DLD1 (cell line): ENCODE results near the gene IRF5.
"Not testable (repeated sequence)": the region's sequence is repeated elsewhere in the genome, so short reads cannot be mapped to it uniquely, and the experiment has no call there.

Source experiments
- in situ Hi-C: cut with HindIII; loops from 2 replicates; pipeline ENCODE4 v1.10.0; 2017; ENCODE audit warnings: low sequenced_read_pairs

IRF5 gene

DNA sequence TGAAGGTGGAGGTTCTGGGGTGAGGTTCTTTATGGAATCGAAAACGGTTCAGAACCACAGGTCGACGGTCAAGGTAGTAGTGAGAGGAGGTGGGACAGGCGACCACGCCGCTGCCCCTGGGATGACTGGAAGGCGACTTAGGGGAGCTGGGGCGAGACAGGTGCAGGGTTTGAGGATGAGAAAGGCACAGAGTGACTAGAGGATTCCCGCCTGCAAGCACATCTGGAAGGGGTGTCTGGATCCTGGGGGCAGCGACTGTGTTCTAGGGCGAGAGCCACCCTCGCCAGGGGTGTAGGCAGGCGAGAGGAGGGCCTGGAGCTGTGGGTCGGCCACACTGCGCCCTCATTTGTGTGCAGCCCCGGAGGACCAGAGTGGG, 468 bp upstream of the IRF5 start:
- in situ Hi-C loops, result no loop called here

- in situ Hi-C loops, result no loop called here
Observed at GRCh38 chr7:128938544-128939074, 882 bp downstream of the IRF5 start.

DNA sequence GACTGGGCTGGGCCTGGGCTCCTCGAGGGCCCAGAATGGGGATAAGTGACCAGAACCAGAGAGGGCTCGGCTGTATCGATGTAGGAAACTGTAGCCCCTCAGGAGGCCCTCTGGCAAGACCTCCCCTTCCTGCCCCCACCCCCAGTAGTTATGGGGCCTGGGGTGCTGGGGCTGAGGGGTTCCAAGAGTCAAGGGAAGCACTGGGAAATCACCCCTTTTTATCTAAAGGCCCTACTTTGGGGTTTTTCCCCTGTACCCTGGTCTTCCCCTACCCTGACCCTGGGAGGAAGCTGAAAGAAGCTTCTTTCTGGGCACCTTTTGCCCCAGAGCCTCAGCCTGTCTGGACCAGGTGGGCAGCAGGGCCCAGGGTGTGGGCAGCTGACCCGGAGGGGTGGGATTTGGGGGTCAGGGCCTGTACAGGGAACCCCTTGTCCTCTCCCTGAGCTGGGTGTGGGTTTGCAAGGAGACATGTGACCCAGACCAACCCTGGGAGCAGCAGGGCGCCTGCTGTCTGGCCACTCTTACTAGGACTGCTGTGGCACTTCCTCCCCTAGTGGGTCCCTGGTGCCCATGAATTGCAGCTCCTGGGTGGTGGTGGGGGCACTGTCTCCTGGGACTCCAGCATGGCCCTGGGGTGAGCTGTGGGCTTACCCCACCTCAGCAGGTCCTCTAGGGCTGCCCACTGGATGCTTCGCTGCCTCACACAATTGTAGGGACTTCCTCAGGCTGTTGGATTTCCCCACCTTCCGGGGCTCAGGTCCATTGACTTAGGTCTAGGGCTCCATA, 1.5 kb downstream of the IRF5 start:
- in situ Hi-C loops, result no loop called here

DNA sequence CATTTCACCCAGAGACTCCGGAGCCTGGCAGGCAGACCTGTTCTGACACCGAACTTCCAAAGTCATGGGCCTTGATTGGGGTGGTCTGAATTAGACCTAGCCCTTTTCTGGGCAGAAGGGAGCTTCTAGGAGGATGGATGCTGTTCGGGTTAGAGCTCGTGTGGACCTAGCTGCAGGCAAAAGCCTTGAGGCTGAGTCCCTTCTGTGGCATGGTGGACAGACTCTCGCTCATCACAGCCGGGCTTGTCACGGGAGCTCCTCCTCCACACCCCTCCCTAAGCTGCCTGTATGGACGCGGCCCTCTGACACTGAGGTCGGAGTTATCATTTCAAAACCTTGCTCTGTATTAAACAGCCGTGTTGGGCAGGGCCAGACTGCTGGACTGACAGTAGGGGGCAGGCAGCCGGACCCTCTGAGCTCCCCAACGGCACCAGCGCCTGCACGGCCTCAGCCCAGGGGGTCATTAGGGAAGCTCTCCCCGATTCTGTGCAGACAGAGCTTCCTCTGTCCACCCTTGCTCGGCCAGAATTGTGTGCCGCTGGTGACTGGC, 2.2 kb downstream of the IRF5 start:
- in situ Hi-C loops, result no loop called here

- in situ Hi-C loops, result no loop called here
Observed at GRCh38 chr7:128940494-128941322, 3.0 kb downstream of the IRF5 start.

DNA sequence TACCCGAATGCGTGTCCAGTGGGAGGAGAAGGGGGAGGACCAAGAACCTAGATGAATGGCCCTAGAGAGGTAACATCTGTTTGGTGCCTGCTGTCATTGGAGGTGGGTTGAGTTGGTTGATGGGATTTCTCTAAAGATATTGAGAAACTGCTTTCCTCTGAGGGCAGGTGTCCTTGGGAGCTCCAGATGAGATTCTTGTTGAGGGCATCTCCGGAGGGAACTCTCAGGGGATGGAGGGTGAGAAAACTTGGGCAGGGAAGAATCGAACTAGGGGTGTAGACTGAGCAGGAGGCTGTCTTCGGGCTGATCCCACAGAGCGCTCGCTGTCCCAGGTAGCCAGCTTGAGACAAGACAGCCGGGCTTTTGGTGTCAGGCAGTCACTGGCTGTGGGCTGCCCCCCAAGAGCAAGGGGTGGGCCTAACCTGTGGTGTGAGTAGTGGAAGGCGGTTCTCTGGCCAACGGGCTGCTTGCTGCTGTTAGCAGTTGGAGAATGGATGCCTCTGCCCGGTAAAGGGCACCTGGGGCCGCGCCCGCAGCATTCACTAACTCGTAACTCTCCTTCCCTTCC, 3.7 kb downstream of the IRF5 start:
- in situ Hi-C loops, result no loop called here

GRCh38 chr7:128941946-128942526, 4.3 kb downstream of the IRF5 start:
- in situ Hi-C loops, result no loop called here

DNA sequence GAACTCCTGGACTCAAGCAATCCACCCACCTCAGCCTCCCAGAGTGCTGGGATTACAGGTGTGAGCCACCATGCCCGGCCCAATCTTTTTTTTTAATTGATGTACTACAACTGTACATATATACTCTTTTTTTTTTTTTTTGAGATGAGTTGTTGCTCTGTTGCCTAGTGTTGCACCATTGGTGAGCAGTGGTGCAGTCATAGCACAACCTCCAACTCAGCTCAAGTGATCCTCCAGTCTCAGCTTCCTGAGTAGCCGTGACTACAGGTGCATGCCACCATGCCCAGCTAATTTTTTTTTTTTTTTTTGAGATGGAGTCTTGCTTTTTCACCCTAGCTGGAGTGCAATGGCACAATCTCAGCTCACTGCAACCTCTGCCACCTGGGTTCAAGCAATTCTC, 5.5 kb downstream of the IRF5 start:
- in situ Hi-C loops, result not testable (repeated sequence)

DNA sequence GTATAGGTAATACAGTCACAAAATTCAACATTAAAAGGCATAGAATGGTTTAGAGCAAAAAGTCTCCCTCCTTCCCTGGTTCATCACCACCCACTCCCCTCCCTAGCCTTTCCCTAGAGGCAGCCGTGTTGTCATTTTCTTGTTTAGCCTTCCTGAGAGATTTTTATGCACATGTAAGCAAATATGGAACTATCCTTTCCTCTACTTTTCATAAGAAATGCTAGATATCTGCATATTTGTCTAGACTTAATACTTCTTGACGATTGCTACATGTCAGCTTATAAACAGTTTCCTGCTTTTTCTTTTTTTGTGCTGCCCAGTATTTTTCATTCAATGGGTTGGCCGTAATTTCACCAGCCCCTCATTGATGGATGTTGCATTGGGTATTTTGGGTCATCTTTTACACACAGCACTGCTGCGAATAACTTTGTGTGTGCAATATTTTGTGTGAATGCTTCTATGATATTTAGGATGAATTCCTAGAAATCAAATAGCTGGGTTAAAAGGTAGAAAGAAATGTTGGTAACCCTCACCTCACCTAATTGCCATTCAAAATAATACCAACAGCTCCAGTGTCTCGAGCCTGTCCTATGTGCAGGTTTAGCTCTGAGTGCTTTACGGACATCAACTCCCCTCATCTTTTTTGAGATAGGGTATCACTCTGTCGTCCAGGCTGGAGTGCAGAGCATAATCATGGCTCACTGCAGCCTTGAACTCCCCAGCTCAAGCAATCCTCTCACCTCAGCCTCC, 6.9 kb downstream of the IRF5 start:
- in situ Hi-C loops, result no loop called here

- in situ Hi-C loops, result no loop called here
Observed at GRCh38 chr7:128945668-128946366, 8.1 kb downstream of the IRF5 start.

- in situ Hi-C loops, result no loop called here
Observed at GRCh38 chr7:128946936-128947830, 9.5 kb downstream of the IRF5 start.

DNA sequence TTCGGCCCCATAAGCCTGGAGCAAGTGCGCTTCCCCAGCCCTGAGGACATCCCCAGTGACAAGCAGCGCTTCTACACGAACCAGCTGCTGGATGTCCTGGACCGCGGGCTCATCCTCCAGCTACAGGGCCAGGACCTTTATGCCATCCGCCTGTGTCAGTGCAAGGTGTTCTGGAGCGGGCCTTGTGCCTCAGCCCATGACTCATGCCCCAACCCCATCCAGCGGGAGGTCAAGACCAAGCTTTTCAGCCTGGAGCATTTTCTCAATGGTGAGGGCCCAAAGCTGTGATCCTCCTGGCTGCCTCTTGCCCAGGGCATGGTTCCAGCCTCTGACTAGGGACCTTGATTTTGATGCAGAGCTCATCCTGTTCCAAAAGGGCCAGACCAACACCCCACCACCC, 10.1 kb downstream of the IRF5 start:
- in situ Hi-C loops, result no loop called here

GRCh38 chr7:128948312-128948973, 10.7 kb downstream of the IRF5 start:
- in situ Hi-C loops, result no loop called here

GRCh38 chr7:128948976-128949760, 11.4 kb downstream of the IRF5 start:
- in situ Hi-C loops, result no loop called here

DNA sequence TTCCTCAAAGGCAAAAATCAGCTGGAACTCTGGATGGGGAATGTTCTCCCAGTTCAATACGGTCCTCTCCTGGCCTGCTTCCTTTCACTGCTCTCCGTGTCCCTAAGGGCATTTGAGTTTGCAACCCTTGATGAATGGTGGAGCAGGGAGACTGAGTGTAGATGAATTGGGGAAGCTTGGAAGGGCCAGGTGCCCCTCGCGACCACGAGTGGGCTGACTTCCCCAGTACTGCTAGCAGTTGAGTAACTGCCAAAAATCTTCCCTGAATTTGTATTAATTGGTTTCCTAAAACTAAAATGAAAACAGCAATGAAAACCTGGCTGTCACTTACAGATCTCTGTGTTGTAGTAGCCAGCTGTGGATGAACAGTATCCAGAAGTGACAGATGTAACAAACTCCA, 13.6 kb downstream of the IRF5 start:
- in situ Hi-C loops, result no loop called here

DNA sequence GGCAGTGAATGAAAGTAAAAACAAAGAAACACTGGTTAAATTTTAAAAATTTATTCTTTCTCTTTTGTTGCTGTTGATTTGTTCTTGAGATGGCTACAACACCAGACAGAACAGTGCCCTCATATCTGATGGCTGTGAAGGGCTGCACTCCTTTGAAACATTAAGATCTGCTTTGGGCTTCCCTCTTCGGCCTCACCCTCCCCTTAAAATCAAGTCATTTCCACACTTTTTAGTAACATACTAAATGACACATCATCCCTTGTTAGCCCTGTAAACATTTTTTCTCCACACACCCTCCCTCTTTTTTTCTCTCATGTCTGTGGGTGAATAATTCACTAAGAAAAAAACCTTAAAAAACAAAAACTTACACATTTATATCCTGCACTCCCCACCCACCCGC, 16.4 kb downstream of the IRF5 start:
- in situ Hi-C loops, result no loop called here
